ENCODE results near the gene MINDY1. TPM values are rescaled to one million over a fixed set of nuclear protein-coding genes. Genes with fewer than 3 reads are reported as not detected.

MINDY1 gene
- total RNA-seq, 1 donor from 2014 or later = 28.5 TPM

- DNase-seq (ENCODE audit: extremely low spot score, unreplicated experiment) = no peak
- peak overlapping the region; percentile 92 for H3K4me3 Mint-ChIP-seq
- peaks cover 9% of the 10 kb centered on the region for H3K36me3 Mint-ChIP-seq
- no peaks in the 10 kb centered on the region for H3K27me3 Mint-ChIP-seq
- H3K9me3 Mint-ChIP-seq = no peaks in the 10 kb centered on the region
- peak overlapping the region; percentile 97 for H3K27ac Mint-ChIP-seq
- peaks cover 48% of the 10 kb centered on the region for H3K4me1 Mint-ChIP-seq (ENCODE audit: unreplicated experiment)
- no peak for TF ChIP-seq CTCF (conservative IDR thresholded peaks at IDR 0.05)
Measured at GRCh38 chr1:151005729-151006319, 878 bp downstream of the MINDY1 start.

DNA sequence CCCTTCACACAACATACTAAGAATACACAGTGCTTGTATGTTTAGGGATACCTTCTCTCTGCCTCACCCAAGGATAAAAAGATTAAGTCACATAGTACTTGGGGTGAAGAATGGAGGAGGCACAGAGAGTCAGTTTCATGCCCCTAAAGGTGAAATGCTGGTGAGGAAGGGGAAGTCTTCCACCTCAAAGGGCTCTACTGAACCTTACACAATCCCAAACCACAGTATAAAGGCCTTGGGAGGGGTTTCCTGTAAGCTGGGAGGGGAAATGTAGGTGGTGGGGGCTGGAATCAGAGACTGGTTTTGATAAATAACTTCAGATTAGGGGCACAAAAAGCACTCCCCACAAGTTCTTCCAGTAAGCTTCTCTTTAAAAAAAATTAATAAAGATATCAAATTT is 3.5 kb downstream of the MINDY1 start:
- no peak for TF ChIP-seq CTCF (conservative IDR thresholded peaks at IDR 0.05)
- H3K27me3 Mint-ChIP-seq = no peaks in the 10 kb centered on the region
- peak overlapping the region; percentile 81 for H3K4me3 Mint-ChIP-seq
- H3K9me3 Mint-ChIP-seq = no peaks in the 10 kb centered on the region
- peaks cover 39% of the 10 kb centered on the region for H3K4me1 Mint-ChIP-seq (ENCODE audit: unreplicated experiment)
- DNase-seq (ENCODE audit: extremely low spot score, unreplicated experiment) = no peak
- H3K27ac Mint-ChIP-seq = peak overlapping the region; percentile 73
- H3K36me3 Mint-ChIP-seq = peaks cover 14% of the 10 kb centered on the region

DNA sequence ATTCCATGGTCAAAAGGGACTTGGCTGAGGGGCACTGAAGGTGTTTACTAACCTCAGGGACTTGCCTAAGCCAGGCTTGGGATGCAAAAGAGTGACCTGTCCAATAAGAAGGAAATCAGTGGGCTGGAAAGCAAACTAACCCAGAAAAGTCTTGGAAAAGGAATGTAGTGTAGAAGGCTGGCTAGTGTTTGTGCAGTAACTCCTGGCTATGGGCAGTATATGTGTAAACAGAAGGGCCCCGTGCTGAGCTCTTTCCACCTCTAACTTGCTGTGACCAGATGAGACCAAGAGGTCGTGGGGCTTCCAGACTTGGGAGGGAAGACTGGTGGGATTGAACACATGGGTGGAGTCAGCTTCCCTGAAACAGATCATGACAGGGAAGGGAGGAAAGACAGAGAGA is 4.1 kb downstream of the MINDY1 start:
- Mint-ChIP-seq H3K4me1 (ENCODE audit: unreplicated experiment) (peaks cover 33% of the 10 kb centered on the region), H3K36me3 (peaks cover 14% of the 10 kb centered on the region), H3K27ac (peak overlapping the region; percentile 73), H3K4me3 (peak overlapping the region; percentile 81), H3K27me3 (no peaks in the 10 kb centered on the region), H3K9me3 (no peaks in the 10 kb centered on the region)
- DNase-seq (ENCODE audit: extremely low spot score, unreplicated experiment) = no peak
- TF ChIP-seq CTCF (conservative IDR thresholded peaks at IDR 0.05) = no peak

- no peaks in the 10 kb centered on the region for H3K27me3 Mint-ChIP-seq
- no peaks in the 10 kb centered on the region for H3K9me3 Mint-ChIP-seq
- H3K4me3 Mint-ChIP-seq = peak overlapping the region; percentile 39
- H3K27ac Mint-ChIP-seq = no peak overlapping the region
- peaks cover 14% of the 10 kb centered on the region for H3K36me3 Mint-ChIP-seq
- DNase-seq (ENCODE audit: extremely low spot score, unreplicated experiment) = no peak
- no peak for TF ChIP-seq CTCF (conservative IDR thresholded peaks at IDR 0.05)
- H3K4me1 Mint-ChIP-seq (ENCODE audit: unreplicated experiment) = peaks cover 29% of the 10 kb centered on the region
Measured at GRCh38 chr1:151002051-151002450, 4.7 kb downstream of the MINDY1 start.

- TF ChIP-seq CTCF (conservative IDR thresholded peaks at IDR 0.05) = no peak
- Mint-ChIP-seq H3K9me3 (no peaks in the 10 kb centered on the region), H3K4me1 (ENCODE audit: unreplicated experiment) (peaks cover 24% of the 10 kb centered on the region), H3K27me3 (no peaks in the 10 kb centered on the region), H3K4me3 (peak overlapping the region; percentile 39), H3K36me3 (peaks cover 14% of the 10 kb centered on the region), H3K27ac (no peak overlapping the region)
- DNase-seq (ENCODE audit: extremely low spot score, unreplicated experiment) = no peak
Measured at GRCh38 chr1:151001602-151002001, 5.1 kb downstream of the MINDY1 start.

- peaks cover 15% of the 10 kb centered on the region for H3K4me1 Mint-ChIP-seq (ENCODE audit: unreplicated experiment)
- no peak overlapping the region for H3K27ac Mint-ChIP-seq
- peaks cover 14% of the 10 kb centered on the region for H3K36me3 Mint-ChIP-seq
- TF ChIP-seq CTCF (conservative IDR thresholded peaks at IDR 0.05) = no peak
- H3K9me3 Mint-ChIP-seq = no peaks in the 10 kb centered on the region
- no peaks in the 10 kb centered on the region for H3K27me3 Mint-ChIP-seq
- DNase-seq (ENCODE audit: extremely low spot score, unreplicated experiment) = no peak
- H3K4me3 Mint-ChIP-seq = no peak overlapping the region
Measured at GRCh38 chr1:151000408-151000807, 6.3 kb downstream of the MINDY1 start.
